Astrocyte of the hippocampus (primary cell): ENCODE data around the gene TAF12.
"Not testable (repeated sequence)": the region's sequence is repeated elsewhere in the genome, so short reads cannot be mapped to it uniquely, and the experiment has no call there.

Experiments used
- DNase-seq: peaks from one replicate; pipeline ENCODE4 v3.0.0; 2011; ENCODE audit warnings: low read depth, low spot score

The TAF12 gene, protein sequence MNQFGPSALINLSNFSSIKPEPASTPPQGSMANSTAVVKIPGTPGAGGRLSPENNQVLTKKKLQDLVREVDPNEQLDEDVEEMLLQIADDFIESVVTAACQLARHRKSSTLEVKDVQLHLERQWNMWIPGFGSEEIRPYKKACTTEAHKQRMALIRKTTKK

DNA sequence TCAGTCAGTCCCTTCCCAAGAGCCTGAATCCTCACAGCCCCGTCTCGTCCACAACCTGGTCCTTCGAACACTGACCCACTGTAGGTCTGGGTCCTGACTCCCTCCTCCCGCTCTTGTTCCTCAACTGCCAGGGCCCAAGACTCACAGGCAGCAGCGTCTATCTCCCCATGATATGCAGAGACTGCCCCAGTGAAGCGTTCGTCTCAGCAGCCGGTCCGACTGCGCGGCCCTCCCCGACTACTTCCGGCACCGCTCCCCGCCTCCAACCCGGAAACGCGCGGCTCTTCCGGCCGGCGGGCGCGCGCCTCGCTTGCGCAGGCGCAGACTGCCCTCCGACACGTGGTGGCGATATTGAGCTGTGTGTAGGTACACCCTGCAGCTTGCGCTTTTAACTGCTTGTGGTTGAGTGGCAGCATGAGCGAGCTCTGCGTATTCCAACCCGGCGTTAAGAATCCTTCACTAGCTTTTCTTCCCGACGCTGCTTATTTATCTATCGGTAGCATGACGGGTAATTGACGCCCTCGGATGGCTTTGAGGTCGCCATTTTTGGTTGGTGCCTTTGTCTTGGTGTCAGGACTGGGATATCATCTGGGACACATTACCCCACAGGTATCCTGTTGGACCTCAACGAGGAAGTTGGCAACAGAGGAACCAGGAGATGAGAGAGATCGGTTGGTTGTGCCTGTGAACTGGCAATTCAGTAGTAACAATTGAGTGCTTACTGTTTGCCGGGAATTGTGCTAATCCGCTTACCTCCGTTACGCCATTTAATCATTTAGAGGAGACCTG, at the start of gene TAF12:
TAF12 (minus strand) TSS at position 221 of the 789 bp plus-strand sequence. CDS start 20,986 bp downstream, outside the sequence.
- peak; percentile 99 for DNase-seq

GRCh38 chr1:28691627-28692026, 48.8 kb upstream of the TAF12 start:
- not testable (repeated sequence) for DNase-seq

GRCh38 chr1:28684937-28685336, 42.1 kb upstream of the TAF12 start:
- DNase-seq, result no peak

DNA sequence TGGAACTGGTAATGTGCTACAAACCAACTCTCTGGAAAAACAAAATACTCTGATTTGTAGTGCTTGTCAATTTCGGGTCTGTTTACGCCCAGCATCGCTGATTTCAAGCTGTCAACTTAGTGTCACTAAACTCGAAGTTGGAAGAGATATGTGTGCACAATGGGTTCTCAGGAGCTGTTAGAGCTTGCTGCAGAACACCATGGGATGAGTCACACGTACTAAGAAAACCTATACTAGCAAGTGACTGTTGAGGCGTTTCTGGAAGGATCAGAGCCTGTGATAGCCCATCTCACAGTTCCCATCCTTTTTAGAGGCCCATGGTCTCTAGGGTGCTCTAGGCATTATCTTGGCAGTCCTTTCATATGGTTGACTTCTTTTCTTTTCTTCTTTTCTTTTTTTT, 40.0 kb upstream of the TAF12 start:
- no peak for DNase-seq

DNA sequence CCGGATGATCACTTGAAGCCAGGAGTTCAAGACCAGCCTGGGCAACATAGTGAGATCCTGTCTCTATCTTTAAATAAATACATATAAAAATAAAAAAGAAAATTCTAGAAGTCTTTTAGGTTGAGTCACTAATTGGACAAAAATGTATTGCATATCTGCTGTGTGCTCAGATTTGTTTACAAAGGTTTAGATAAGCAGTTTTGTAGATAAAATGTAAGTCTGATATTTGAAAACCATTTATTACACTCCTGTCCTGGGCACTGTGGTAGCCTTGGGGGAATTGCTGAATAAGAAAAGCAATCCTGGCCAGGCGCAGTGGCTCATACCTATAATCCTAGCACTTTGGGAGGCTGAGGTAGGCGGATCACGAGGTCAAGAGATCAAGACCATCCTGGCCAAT, 37.3 kb upstream of the TAF12 start:
- no peak for DNase-seq

DNA sequence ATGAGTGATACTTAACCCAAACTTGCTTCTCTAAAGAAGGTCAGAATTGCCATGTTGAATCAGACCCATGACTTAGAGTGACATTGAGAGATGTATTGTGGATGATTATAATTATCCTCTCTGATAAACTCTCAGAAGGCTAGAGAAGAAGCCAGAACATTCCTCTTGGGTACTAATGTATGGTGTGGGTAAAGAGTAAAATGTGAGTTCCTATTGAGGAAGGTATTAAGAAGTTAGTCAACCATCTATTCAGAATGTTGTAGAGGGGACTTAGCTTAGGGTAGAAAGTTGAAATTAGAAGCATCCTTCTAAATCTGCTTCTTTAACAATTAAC, 33.0 kb upstream of the TAF12 start:
- DNase-seq, result no peak

GRCh38 chr1:28672971-28673370, 30.1 kb upstream of the TAF12 start:
- DNase-seq, result not testable (repeated sequence)

GRCh38 chr1:28671254-28671780, 28.4 kb upstream of the TAF12 start:
- DNase-seq, result no peak

GRCh38 chr1:28668956-28669723, 26.3 kb upstream of the TAF12 start:
- DNase-seq, result peak; percentile 70

- peak; percentile 95 for DNase-seq
Measured at GRCh38 chr1:28668191-28668955, 25.5 kb upstream of the TAF12 start, which contains the start of gene GMEB1. TSS of gene GMEB1 (plus strand) at chr1:28668784. CDS start at chr1:28683613, 14,829 bp downstream.

DNA sequence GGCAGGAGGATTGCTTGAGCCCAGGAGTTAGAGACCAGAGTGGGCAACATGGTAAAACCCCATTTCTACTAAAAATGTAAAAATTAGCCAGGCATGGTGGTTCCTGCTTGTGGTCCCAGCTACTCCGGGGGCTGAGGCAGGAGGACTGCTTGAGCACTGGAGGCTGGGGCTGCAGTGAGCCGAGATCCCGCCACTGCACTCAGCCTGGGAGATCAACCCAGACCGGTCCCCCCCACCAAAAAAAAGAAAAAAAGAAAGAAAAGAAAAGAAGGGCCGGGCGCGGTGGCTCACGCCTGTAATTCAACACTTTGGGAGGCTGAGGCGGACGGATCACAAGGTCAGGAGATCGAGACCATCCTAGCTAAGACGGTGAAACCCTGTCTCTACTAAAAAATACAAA, 23.9 kb upstream of the TAF12 start:
- no peak for DNase-seq

- no peak for DNase-seq
Measured at GRCh38 chr1:28663871-28664470, 21.1 kb upstream of the TAF12 start.

GRCh38 chr1:28656335-28656734, 13.5 kb upstream of the TAF12 start:
- no peak for DNase-seq

DNA sequence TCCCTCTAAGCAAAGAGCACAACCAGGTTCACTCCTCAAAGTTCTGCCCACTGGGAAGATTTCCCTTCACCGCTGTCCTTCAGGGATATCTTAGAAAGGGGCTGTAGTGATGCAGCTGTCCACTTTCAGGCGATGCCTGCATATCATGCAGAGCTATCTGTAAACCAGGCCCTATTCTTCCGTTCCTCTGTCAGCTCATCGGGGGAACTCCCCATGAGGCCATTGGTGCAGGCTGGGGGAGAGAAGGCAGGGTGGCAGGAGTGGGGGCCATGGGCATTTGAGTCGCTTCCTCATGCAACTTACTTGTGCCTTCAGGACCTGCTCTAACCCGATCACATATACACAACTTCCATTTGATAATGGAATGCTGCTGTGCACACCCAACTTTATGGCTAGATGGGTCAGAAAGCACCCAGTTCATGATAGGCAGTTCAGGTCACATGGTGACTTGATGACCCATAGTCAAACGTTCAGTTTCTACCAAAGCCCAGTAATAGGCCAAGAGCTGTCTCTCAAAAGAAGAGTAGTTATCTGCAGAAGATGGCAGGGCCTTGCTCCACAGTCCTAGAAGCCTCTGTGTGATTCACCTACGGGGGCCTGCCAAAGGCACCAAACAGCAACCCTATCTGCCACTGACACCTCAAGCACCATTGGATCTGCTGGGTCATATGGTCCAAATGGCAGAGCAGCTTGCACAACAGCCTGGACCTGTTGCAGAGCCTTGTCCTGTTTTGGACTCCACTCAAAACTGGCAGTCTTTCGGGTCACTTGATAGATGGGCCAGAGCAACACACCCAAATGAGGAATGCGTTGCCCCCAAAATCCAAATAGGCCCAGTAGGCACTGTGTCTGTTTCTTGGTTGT, 12.8 kb upstream of the TAF12 start:
- not testable (repeated sequence) for DNase-seq

DNA sequence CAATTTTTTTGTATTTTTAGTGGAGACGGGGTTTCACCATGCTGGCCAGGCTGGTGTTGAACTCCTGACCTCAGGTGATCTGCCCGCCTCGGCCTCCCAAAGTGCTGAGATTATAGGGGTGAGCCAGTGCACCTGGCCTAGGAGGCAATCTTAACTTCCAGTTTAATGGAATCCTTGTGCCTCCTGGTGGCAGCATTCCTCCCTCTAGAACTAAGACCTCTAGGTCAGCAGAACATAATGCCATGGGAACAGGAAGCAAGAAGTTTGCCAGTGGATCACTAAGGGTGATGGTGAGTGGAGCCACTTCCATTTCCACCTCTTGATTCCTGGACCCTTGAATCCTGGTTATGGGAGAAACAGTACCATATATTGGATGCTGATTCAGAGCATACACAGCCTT, 11.0 kb upstream of the TAF12 start:
- peak; percentile 30 for DNase-seq

DNA sequence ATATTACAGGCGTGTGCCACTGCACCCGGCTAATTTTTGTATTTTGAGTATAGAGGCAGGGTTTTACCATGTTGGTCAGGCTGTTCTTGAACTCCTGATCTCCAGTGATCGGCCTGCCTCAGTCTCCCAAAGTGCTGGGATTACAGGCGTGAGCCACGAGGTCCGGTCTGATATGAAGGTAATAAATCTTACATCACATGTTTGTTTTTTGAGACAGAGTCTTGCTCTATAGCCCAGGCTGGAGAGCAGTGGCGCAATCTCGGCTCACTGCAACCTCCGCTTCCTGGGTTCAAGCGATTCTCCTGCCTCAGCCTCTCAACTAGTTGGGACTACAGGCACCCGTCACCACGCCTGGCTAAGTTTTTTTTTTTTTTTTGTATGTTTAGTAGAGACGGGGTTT, 10.2 kb upstream of the TAF12 start:
- not testable (repeated sequence) for DNase-seq

- peak; percentile 96 for DNase-seq
Measured at GRCh38 chr1:28648474-28649198, 5.8 kb upstream of the TAF12 start, which contains the start of gene RNU11. TSS of gene RNU11 (plus strand) at chr1:28648600.

- peak; percentile 95 for DNase-seq
Measured at GRCh38 chr1:28648008-28648473, 5.2 kb upstream of the TAF12 start.

DNA sequence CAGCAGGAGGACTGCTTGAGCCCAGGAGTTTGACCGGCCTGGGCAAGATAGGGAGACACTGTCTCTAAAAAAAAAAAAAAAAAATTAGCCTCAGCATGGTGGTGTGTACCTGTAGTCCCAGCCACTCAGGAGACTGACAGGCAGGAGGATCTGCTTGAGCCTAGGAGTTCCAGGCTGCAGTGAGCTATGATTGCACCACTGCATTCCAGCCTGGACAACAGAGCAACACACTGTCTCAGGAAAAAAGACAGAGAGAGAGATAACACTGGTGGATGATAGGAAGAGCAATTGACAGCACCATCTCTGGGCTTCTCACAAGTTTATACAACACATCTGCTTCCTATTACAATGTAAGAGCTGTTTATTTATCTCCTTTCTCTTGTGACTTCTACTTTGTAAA, 3.2 kb upstream of the TAF12 start:
- no peak for DNase-seq
